ENCODE measurements around the gene NPHS1. TPM values are rescaled to one million over a fixed set of nuclear protein-coding genes. Genes with fewer than 3 reads are reported as not detected.

The NPHS1 gene
- total RNA-seq, 4 donors from 2014 or later = 0.48 to 1.5 TPM; not detected in 2

- DNase-seq (ENCODE audit: low spot score) (no peak), ATAC-seq (ENCODE audit: low FRiP score) (no peak)
Observed at GRCh38 chr19:35786299-35787160, 65.8 kb downstream of the NPHS1 start.

GRCh38 chr19:35785339-35785627 is 67.0 kb downstream of the NPHS1 start:
- no peak for TF ChIP-seq CTCF (IDR thresholded peaks at IDR 0.05)
- ATAC-seq (ENCODE audit: low FRiP score) = no peak
- DNase-seq (ENCODE audit: low spot score) = no peak

More at GRCh38 chr19:35786299-35787160, 65.8 kb downstream of the NPHS1 start:
- TF ChIP-seq CTCF (IDR thresholded peaks at IDR 0.05) = no peak

- DNase-seq (ENCODE audit: low spot score) (no peak), ATAC-seq (ENCODE audit: low FRiP score) (no peak)
- no peak for TF ChIP-seq CTCF (IDR thresholded peaks at IDR 0.05)
Observed at GRCh38 chr19:35784503-35785338, 67.6 kb downstream of the NPHS1 start.

GRCh38 chr19:35783469-35784434 is 68.6 kb downstream of the NPHS1 start:
- ATAC-seq (ENCODE audit: low FRiP score) (no peak), DNase-seq (ENCODE audit: low spot score) (no peak)
- no peak for TF ChIP-seq CTCF (IDR thresholded peaks at IDR 0.05)

GRCh38 chr19:35782589-35782988 is 69.7 kb downstream of the NPHS1 start:
- ATAC-seq (ENCODE audit: low FRiP score) (no peak), DNase-seq (ENCODE audit: low spot score) (no peak)
- no peak for TF ChIP-seq CTCF (IDR thresholded peaks at IDR 0.05)

GRCh38 chr19:35781650-35782049 is 70.7 kb downstream of the NPHS1 start:
- TF ChIP-seq CTCF (IDR thresholded peaks at IDR 0.05) = no peak
- no peak for DNase-seq (ENCODE audit: low spot score)
- no peak for ATAC-seq (ENCODE audit: low FRiP score)
